ENCODE results near the gene DHODH. TPM values are rescaled to one million over a fixed set of nuclear protein-coding genes. Genes with fewer than 3 reads are reported as not detected.

Gene DHODH
- total and polyA plus RNA-seq, 2 of the 8 experiments (the other 6 are each of a cell fraction or from before 2014, with no cell fraction given) = 9.1 to 19.4 TPM

DNA sequence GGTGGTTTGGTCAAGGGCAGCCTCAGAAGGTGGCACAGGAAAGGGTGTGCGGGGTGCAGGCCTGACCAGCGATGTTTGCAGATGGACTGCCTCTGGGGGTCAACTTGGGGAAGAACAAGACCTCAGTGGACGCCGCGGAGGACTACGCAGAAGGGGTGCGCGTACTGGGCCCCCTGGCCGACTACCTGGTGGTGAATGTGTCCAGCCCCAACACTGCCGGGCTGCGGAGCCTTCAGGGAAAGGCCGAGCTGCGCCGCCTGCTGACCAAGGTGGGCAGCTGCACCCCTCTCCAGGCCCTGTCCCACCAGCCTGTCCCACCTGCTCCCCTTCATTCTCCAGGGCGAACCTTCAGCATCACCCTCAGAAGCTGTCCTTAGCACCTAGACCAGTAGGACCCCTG is 12.5 kb downstream of the DHODH start:
- H3K14ac ChIP-seq (ENCODE audit: insufficient read length) = no peak overlapping the region
- H4K91ac ChIP-seq (replicated peaks; ENCODE audit: insufficient read length, low read length) = no peak overlapping the region
- H3K4me2 ChIP-seq (ENCODE audit: insufficient read depth in 1 of 2, low read depth in 2 of 2, low read length in 2 of 2) = no peak overlapping the region
- no peak overlapping the region for H2BK12ac ChIP-seq (ENCODE audit: low read depth, low read length)
- H3K56ac ChIP-seq (replicated peaks; ENCODE audit: insufficient read length, low read depth, low read length) = no peak overlapping the region
- H3K9me3 ChIP-seq (ENCODE audit: insufficient read depth in 2 of 2, low read depth in 1 of 2, low read length in 1 of 2) = no peaks in the 10 kb centered on the region
- H2AFZ ChIP-seq (ENCODE audit: low read length) = no peak overlapping the region
- 69% methylated on average over 15 of the region's 15 CpGs; no CpG with 5 or more reads in 1 of the 2 experiments for WGBS, 2 experiments (ENCODE audit: extremely low coverage in 1 of 2, insufficient coverage in 1 of 2, insufficient read length in 1 of 2, insufficient replicate concordance in 2 of 2, low coverage in 1 of 2, low lambda C conversion rate in 2 of 2, missing lambda C conversion rate in 1 of 2)
- no peak overlapping the region for H2BK20ac ChIP-seq (ENCODE audit: low read length)
- H3K23ac ChIP-seq (ENCODE audit: insufficient read length) = no peak overlapping the region
- H3K27me3 ChIP-seq (replicated peaks in 1 of 4; ENCODE audit: control insufficient read depth in 3 of 4, extremely low read depth in 1 of 4, insufficient read depth in 3 of 4, low read length in 3 of 4) = no peaks in the 10 kb centered on the region
- POLR2A ChIA-PET (ENCODE audit: partially characterized antibody) = interaction anchor here (0.9 to 1.1 kb wide), 2 partner anchors 11 to 12 kb away, joined by 3 to 4 read pairs; no protein-coding TSS in a partner anchor
- no peaks in the 10 kb centered on the region for H3K79me2 ChIP-seq (ENCODE audit: control insufficient read depth in 1 of 2, insufficient read depth in 2 of 2, low read length in 2 of 2)
- TF ChIP-seq RAD21 (IDR thresholded peaks at IDR 0.05 in 1 of 2, conservative IDR thresholded peaks at IDR 0.05 in 1 of 2; ENCODE audit: low read depth in 2 of 2, low read length in 2 of 2) (peak; percentile 67 to 75), SIRT6 (IDR thresholded peaks at IDR 0.05; ENCODE audit: low read length) (no peak), GABPA (IDR thresholded peaks at IDR 0.05; ENCODE audit: borderline replicate concordance, insufficient read depth, low read length) (peak; percentile 71; the same call in 1 of the 2 replicates), GTF2F1 (IDR thresholded peaks at IDR 0.05; ENCODE audit: borderline replicate concordance, low read depth, low read length) (no peak)
- TF ChIP-seq, protein P1, sequence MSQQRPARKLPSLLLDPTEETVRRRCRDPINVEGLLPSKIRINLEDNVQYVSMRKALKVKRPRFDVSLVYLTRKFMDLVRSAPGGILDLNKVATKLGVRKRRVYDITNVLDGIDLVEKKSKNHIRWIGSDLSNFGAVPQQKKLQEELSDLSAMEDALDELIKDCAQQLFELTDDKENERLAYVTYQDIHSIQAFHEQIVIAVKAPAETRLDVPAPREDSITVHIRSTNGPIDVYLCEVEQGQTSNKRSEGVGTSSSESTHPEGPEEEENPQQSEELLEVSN (IDR thresholded peaks at IDR 0.05) = 0 out of 2 replicates have a peak, but pooled peaks have one; percentile 15
- TF ChIP-seq, protein P2, sequence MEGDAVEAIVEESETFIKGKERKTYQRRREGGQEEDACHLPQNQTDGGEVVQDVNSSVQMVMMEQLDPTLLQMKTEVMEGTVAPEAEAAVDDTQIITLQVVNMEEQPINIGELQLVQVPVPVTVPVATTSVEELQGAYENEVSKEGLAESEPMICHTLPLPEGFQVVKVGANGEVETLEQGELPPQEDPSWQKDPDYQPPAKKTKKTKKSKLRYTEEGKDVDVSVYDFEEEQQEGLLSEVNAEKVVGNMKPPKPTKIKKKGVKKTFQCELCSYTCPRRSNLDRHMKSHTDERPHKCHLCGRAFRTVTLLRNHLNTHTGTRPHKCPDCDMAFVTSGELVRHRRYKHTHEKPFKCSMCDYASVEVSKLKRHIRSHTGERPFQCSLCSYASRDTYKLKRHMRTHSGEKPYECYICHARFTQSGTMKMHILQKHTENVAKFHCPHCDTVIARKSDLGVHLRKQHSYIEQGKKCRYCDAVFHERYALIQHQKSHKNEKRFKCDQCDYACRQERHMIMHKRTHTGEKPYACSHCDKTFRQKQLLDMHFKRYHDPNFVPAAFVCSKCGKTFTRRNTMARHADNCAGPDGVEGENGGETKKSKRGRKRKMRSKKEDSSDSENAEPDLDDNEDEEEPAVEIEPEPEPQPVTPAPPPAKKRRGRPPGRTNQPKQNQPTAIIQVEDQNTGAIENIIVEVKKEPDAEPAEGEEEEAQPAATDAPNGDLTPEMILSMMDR (IDR thresholded peaks at IDR 0.05; ENCODE audit: control extremely low read depth in 1 of 3, insufficient read depth in 1 of 3, low read depth in 1 of 3, low read length in 3 of 3) = peak; percentile 75 to 93 (median 90)
- TF ChIP-seq, protein P3, sequence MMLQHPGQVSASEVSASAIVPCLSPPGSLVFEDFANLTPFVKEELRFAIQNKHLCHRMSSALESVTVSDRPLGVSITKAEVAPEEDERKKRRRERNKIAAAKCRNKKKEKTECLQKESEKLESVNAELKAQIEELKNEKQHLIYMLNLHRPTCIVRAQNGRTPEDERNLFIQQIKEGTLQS (IDR thresholded peaks at IDR 0.05; ENCODE audit: insufficient read depth, low read depth, low read length) = no peak
- peaks cover 7 to 36% (median 22%) of the 10 kb centered on the region in 4 experiments; a peak in 7 of 8 replicates for H3K36me3 ChIP-seq (ENCODE audit: control insufficient read depth in 2 of 4, insufficient read depth in 4 of 4, low read length in 3 of 4)
- H3K4me1 ChIP-seq (replicated peaks in 1 of 4; ENCODE audit: control insufficient read depth in 3 of 4, insufficient read depth in 4 of 4, low read length in 3 of 4) = no peaks in the 10 kb centered on the region
- H3K9ac ChIP-seq (replicated peaks in 1 of 4; ENCODE audit: extremely low read depth in 1 of 4, low read depth in 3 of 4, low read length in 3 of 4) = no peak overlapping the region
- no peak overlapping the region for H4K5ac ChIP-seq (ENCODE audit: insufficient read length, low read depth, low read length)
- H3K18ac ChIP-seq (ENCODE audit: extremely low read depth, low read length) = no peak overlapping the region
- no peak overlapping the region for H2AK5ac ChIP-seq (ENCODE audit: low read depth, low read length)
- no peak overlapping the region for H3K4me3 ChIP-seq (ENCODE audit: extremely low read depth in 1 of 4, insufficient read depth in 2 of 4, low read depth in 3 of 4, low read length in 4 of 4)
- DNase-seq (ENCODE audit: low read depth in 1 of 2, low spot score in 2 of 2) (peak; percentile 33 to 86), FAIRE-seq (no peak)
- H3K27ac ChIP-seq (ENCODE audit: low read depth, low read length) = no peak overlapping the region
- H4K8ac ChIP-seq (ENCODE audit: extremely low read depth, insufficient read depth, low read length) = no peak overlapping the region
- H3K4ac ChIP-seq (replicated peaks; ENCODE audit: insufficient read length, low read depth, low read length) = no peak overlapping the region
- no peaks in the 10 kb centered on the region for H3K23me2 ChIP-seq (ENCODE audit: low read depth, low read length)
- H2BK5ac ChIP-seq (ENCODE audit: low read depth, low read length) = no peak overlapping the region
- H2BK120ac ChIP-seq (replicated peaks; ENCODE audit: low read depth, low read length) = no peak overlapping the region
- CTCF ChIA-PET (ENCODE audit: partially characterized antibody) = interaction anchor here (0.7 to 2.4 kb wide), 17 partner anchors 9 to 410 kb away, joined by 3 to 22 read pairs (median 3); no protein-coding TSS in a partner anchor
- H4K20me1 ChIP-seq (replicated peaks in 1 of 2; ENCODE audit: control insufficient read depth in 1 of 2, insufficient read depth in 2 of 2, low read length in 2 of 2) = peaks cover 0 to 3% of the 10 kb centered on the region in 2 experiments
- no peak overlapping the region for H2BK15ac ChIP-seq (ENCODE audit: low read length)
- H3K79me1 ChIP-seq (ENCODE audit: low read depth, low read length) = no peaks in the 10 kb centered on the region
